Measurements from ENCODE around the gene IL6.

- no peak for TF ChIP-seq POLR2A (IDR thresholded peaks at IDR 0.05; ENCODE audit: low read depth, low read length)
- no peak for TF ChIP-seq POLR2AphosphoS5 (IDR thresholded peaks at IDR 0.05; ENCODE audit: low read depth, low read length)
Measured at GRCh38 chr7:22776964-22777363, 50.0 kb downstream of the IL6 start.
